Spleen (tissue), 11 donors: ENCODE data around the gene PCDHGA2. TPM values are rescaled to one million over a fixed set of nuclear protein-coding genes. Genes with fewer than 3 reads are reported as not detected.
"Not testable (repeated sequence)": the region's sequence is repeated elsewhere in the genome, so short reads cannot be mapped to it uniquely, and the experiment has no call there.

ENCODE experiments used
- DNase-seq: peaks from one replicate; pipeline ENCODE4 v3.0.0-alpha.2; 2020
- H3K27ac ChIP-seq, 8 donors: fragments of 200-600 bp; sonication (generic) in 7 of 8; 1 replicate in 4 of 8; 2 replicates in 4 of 8; pipeline versions ENCODE4 v1.5.0 to v1.8.0; 2016 to 2021; ENCODE audit warnings: inconsistent platforms in 4 of 8, mild to moderate bottlenecking in 4 of 8, moderate library complexity in 1 of 8
- H3K27me3 ChIP-seq, 7 donors: fragments of 200-600 bp; sonication (generic) in 6 of 7; replicated peaks in 1 of 7; 1 replicate in 4 of 7; 2 replicates in 3 of 7; pipeline versions ENCODE4 v1.5.0 to v1.8.0; 2016 to 2021; ENCODE audit warnings: inconsistent platforms in 3 of 7, mild to moderate bottlenecking in 1 of 7
- H3K36me3 ChIP-seq, 6 donors: fragments of 200-600 bp; sonication (generic) in 5 of 6; 1 replicate in 4 of 6; 2 replicates in 2 of 6; pipeline versions ENCODE4 v1.5.0 to v1.8.0; 2016 to 2021; ENCODE audit warnings: inconsistent platforms in 2 of 6
- H3K4me1 ChIP-seq, 6 donors: fragments of 200-600 bp; sonication (generic) in 5 of 6; 1 replicate in 3 of 6; 2 replicates in 3 of 6; pipeline versions ENCODE4 v1.5.0 to v1.8.0; 2016 to 2021; ENCODE audit warnings: inconsistent platforms in 3 of 6
- H3K4me3 ChIP-seq, 8 donors: fragments of 200-600 bp; sonication (generic) in 7 of 8; 1 replicate in 4 of 8; 2 replicates in 4 of 8; pipeline versions ENCODE4 v1.5.0 to v1.8.0; 2016 to 2021; ENCODE audit warnings: inconsistent platforms in 4 of 8, mild to moderate bottlenecking in 4 of 8, moderate library complexity in 2 of 8
- H3K9me3 ChIP-seq, 8 donors: fragments of 200-600 bp; sonication (generic) in 7 of 8; 1 replicate in 4 of 8; 2 replicates in 4 of 8; pipeline versions ENCODE4 v1.5.0 to v1.8.0; 2016 to 2021; ENCODE audit warnings: inconsistent platforms in 4 of 8
- POLR2A ChIP-seq, 3 donors: fragments of 450-650 bp; IDR thresholded peaks; one replicate each; pipeline ENCODE4 v1.5.1; 2017; ENCODE audit warnings: antibody characterized with exemption in 3 of 3, mild to moderate bottlenecking in 1 of 3
- POLR2AphosphoS5 ChIP-seq, 3 donors: sonication (generic); formaldehyde crosslinking; IDR thresholded peaks; one replicate each; pipeline ENCODE4 v1.5.1; 2017; ENCODE audit warnings: antibody characterized with exemption in 3 of 3
- WGBS, 5 donors: extraction: QIAGEN DNeasy Blood & Tissue Kit in 3 of 5; methylation state at CpG; one replicate each; pipeline versions ENCODE4 v1.1.5 to v1.1.7; 2013 to 2018; 5-methylcytosine and 5-hydroxymethylcytosine counted together
- intact Hi-C: fragments of 100-400 bp; cut with DNase I; formaldehyde crosslinking; loops from one replicate; pipeline ENCODE4 v1.15.0; 2023; ENCODE audit warnings: low total_unique reads
- polyA plus RNA-seq, 3 donors: library from polyadenylated mRNA; stranded (reverse); fragments of 200-250 nt; gene quantifications; one replicate each; pipeline ENCODE4 v1.2.1, GENCODE V29; 2013
- total RNA-seq, 7 donors: library from RNA; depleted of rRNA in 3 of 7; stranded (reverse); fragments of >200 nt in 3 of 7; fragmentation: NEBNext Ultra II Directional in 4 of 7; extraction: Animal tissue kit (Norgen Biotek cat#: 25700) in 4 of 7; gene quantifications; one replicate each; pipeline versions ENCODE4 v1.1.0 to v1.2.1, GENCODE V29; 2016 to 2021
- TF ChIP-seq, protein P1 (sequence below), 11 experiments: fragments of 200-600 bp in 7 of 11; fragments of 450-650 bp in 4 of 11; sonication (generic) in 4 of 11; IDR thresholded peaks in 8 of 11; conservative IDR thresholded peaks in 3 of 11; 1 replicate in 7 of 11; 2 replicates in 4 of 11; pipeline versions ENCODE4 v1.4.0 to v1.8.0; 2016 to 2021; ENCODE audit warnings: antibody characterized with exemption in 11 of 11, inconsistent platforms in 4 of 11, mild to moderate bottlenecking in 1 of 11
- donor health status: healthy with polysubstance abuse.
- donor health status: DM: no; HTN: no; CAD: no; lungs with moderate emphysema.
- donor health status: DM: no; HTN: no; CAD: no.
- donor health status: Bipolar disorder and iron deficiency.
- donor health status: healthy.
- donor health status: DM: no; HTN: no; CAD: no.
- donor health status: DM: yes; HTN: yes; CAD: no.

The PCDHGA2 gene
- total and polyA plus RNA-seq, 10 donors = 0.04 to 3.9 (median 1.4) TPM

DNA sequence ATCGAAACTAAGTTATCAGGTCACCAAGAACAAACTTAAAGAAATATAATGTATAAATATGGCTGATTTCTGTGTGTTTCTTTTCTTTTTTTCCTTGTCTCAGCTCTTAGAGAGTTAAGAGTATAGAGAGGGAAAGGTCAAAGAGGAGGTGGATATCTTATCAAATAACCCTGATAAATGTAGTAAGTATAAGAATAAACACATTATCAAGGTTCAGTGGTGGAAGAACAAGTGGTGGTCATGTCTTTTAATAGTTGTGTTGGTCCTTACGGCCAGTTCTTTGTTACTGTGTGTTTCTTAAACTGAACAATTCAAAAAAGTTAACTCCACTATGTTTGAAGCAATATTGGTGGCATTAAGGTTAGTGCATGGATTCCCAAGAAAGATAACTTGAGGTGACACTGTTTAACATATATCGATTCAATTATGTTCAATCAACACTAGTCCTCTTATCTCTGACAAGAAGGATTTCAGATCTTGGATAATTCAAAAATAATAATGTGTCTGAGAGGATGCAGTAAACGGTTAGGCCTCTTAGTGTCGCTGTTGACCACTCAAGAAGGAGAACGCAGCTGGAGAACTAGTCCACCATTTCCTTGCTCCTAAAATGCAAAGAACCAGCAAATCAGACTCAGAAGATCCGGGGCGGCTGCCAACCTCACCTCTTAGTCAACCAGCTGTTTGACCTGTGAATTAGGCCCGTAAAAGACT is 4.8 kb downstream of the PCDHGA2 start, which contains the start of gene PCDHGA3:
TSS of gene PCDHGA3 (plus strand) at position 588 of the 711 bp plus-strand sequence. CDS start 205 bp downstream, outside the sequence.
- Histone ChIP-seq H3K27me3 (peaks cover 0 to 100% (median 7%) of the 10 kb centered on the region in 7 donors), H3K36me3 (no peaks in the 10 kb centered on the region), H3K27ac (no peak within 1 kb of the TSS), H3K4me1 (no peaks in the 10 kb centered on the region), H3K9me3 (peaks cover 0 to 100% (median 94%) of the 10 kb centered on the region in 8 donors), H3K4me3 (peak within 1 kb of the TSS in 2 of 8 donors; percentile 10 to 42)
- 24 to 29% (median 27%) methylated on average over 9 of the region's 9 CpGs for WGBS, 5 donors
- intact Hi-C loops = no loop called here
- TF ChIP-seq, protein P1, sequence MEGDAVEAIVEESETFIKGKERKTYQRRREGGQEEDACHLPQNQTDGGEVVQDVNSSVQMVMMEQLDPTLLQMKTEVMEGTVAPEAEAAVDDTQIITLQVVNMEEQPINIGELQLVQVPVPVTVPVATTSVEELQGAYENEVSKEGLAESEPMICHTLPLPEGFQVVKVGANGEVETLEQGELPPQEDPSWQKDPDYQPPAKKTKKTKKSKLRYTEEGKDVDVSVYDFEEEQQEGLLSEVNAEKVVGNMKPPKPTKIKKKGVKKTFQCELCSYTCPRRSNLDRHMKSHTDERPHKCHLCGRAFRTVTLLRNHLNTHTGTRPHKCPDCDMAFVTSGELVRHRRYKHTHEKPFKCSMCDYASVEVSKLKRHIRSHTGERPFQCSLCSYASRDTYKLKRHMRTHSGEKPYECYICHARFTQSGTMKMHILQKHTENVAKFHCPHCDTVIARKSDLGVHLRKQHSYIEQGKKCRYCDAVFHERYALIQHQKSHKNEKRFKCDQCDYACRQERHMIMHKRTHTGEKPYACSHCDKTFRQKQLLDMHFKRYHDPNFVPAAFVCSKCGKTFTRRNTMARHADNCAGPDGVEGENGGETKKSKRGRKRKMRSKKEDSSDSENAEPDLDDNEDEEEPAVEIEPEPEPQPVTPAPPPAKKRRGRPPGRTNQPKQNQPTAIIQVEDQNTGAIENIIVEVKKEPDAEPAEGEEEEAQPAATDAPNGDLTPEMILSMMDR (IDR thresholded peaks at IDR 0.05 in 8 of 11, conservative IDR thresholded peaks at IDR 0.05 in 3 of 11) = peak in 1 of 11 experiments; percentile 12
- TF ChIP-seq POLR2A (IDR thresholded peaks at IDR 0.05) = no peak
- no peak for DNase-seq

GRCh38 chr5:141343953-141344463 is 5.4 kb downstream of the PCDHGA2 start:
- 29 to 42% (median 32%) methylated on average over 31 of the region's 31 CpGs for WGBS, 5 donors
- no peak for DNase-seq
- intact Hi-C loops = no loop called here
- Histone ChIP-seq H3K27me3 (peaks cover 0 to 100% (median 7%) of the 10 kb centered on the region in 7 donors), H3K4me3 (peak overlapping the region in 2 of 8 donors; percentile 10 to 42), H3K27ac (no peak overlapping the region), H3K9me3 (peaks cover 0 to 100% (median 94%) of the 10 kb centered on the region in 8 donors), H3K36me3 (no peaks in the 10 kb centered on the region), H3K4me1 (no peaks in the 10 kb centered on the region)
- TF ChIP-seq, protein P1 (IDR thresholded peaks at IDR 0.05 in 8 of 11, conservative IDR thresholded peaks at IDR 0.05 in 3 of 11) = no peak
- TF ChIP-seq POLR2AphosphoS5 (IDR thresholded peaks at IDR 0.05) = no peak

DNA sequence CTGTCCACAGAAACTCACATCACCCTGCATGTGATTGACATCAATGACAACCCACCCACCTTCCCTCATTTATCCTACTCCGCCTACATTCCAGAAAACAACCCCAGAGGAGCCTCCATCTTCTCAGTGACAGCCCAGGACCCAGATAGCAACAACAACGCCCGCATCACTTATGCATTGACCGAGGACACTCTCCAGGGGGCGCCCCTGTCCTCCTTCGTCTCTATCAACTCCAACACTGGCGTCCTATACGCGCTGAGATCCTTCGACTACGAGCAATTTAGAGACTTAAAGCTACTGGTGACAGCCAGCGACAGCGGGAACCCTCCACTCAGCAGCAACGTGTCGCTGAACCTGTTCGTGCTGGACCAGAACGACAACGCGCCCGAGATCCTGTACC is 6.8 kb downstream of the PCDHGA2 start:
- no peaks in the 10 kb centered on the region for H3K36me3 ChIP-seq
- TF ChIP-seq POLR2A (IDR thresholded peaks at IDR 0.05) (no peak), POLR2AphosphoS5 (IDR thresholded peaks at IDR 0.05) (no peak)
- TF ChIP-seq, protein P1 (IDR thresholded peaks at IDR 0.05 in 8 of 11, conservative IDR thresholded peaks at IDR 0.05 in 3 of 11) = no peak
- H3K27me3 ChIP-seq = peaks cover 0 to 97% (median 8%) of the 10 kb centered on the region in 7 donors
- peaks cover 0 to 98% (median 93%) of the 10 kb centered on the region in 8 donors for H3K9me3 ChIP-seq
- intact Hi-C loops = no loop called here
- H3K4me1 ChIP-seq = no peaks in the 10 kb centered on the region
- 36 to 50% (median 39%) methylated on average over 13 to 20 of the region's 20 CpGs for WGBS, 5 donors
- no peak overlapping the region for H3K27ac ChIP-seq
- no peak overlapping the region for H3K4me3 ChIP-seq
- DNase-seq = no peak

- Histone ChIP-seq H3K27me3 (peaks cover 0 to 97% (median 13%) of the 10 kb centered on the region in 7 donors), H3K9me3 (peaks cover 0 to 98% (median 93%) of the 10 kb centered on the region in 8 donors)
- WGBS, 5 donors = 36 to 66% (median 41%) methylated on average over 7 to 27 of the region's 35 CpGs
- H3K27ac ChIP-seq, H3K4me1 ChIP-seq, intact Hi-C loops, DNase-seq, H3K4me3 ChIP-seq, H3K36me3 ChIP-seq: not testable (repeated sequence)
Measured at GRCh38 chr5:141346017-141346416, 7.5 kb downstream of the PCDHGA2 start.
